Lower leg skin (tissue), 4 donors: ENCODE results near the gene HCN2. TPM values are rescaled to one million over a fixed set of nuclear protein-coding genes. Genes with fewer than 3 reads are reported as not detected.

Source experiments
- DNase-seq, 2 donors: peaks; one replicate each; pipeline ENCODE4 v3.0.0-alpha.2; 2019; ENCODE audit warnings: low spot score in 2 of 2
- H3K4me3 ChIP-seq: fragments of 200-600 bp; sonication (generic); 2 replicates; pipeline ENCODE4 v1.5.1; 2017; ENCODE audit warnings: mild to moderate bottlenecking, low read depth; ENCODE audit not compliant: poor library complexity, severe bottlenecking
- POLR2A ChIP-seq, 2 donors: fragments of 450-650 bp; IDR thresholded peaks; one replicate each; pipeline ENCODE4 v1.6.1; 2016 to 2017; ENCODE audit warnings: antibody characterized with exemption in 2 of 2, mild to moderate bottlenecking in 1 of 2, moderate library complexity in 1 of 2
- WGBS, 2 donors: methylation state at CpG; one replicate each; pipeline ENCODE4 v1.1.5; 2018; 5-methylcytosine and 5-hydroxymethylcytosine counted together
- intact Hi-C: fragments of 100-400 bp; cut with DNase I; formaldehyde crosslinking; loops from one replicate; pipeline ENCODE4 v1.15.0; 2023; ENCODE audit warnings: low total_unique reads
- total RNA-seq, 4 donors: library from RNA; depleted of rRNA; stranded (reverse); fragments of >200 nt; gene quantifications; one replicate each; pipeline ENCODE4 v1.1.0, GENCODE V29; 2016
- TF ChIP-seq, protein P1 (sequence below), 3 donors: fragments of 450-650 bp; IDR thresholded peaks; one replicate each; pipeline ENCODE4 v1.5.1; 2016; ENCODE audit warnings: antibody characterized with exemption in 3 of 3, mild to moderate bottlenecking in 3 of 3, moderate library complexity in 2 of 3

Gene HCN2
- total RNA-seq, 4 donors from 2014 or later = 0.21 to 1.7 (median 1.1) TPM

DNA sequence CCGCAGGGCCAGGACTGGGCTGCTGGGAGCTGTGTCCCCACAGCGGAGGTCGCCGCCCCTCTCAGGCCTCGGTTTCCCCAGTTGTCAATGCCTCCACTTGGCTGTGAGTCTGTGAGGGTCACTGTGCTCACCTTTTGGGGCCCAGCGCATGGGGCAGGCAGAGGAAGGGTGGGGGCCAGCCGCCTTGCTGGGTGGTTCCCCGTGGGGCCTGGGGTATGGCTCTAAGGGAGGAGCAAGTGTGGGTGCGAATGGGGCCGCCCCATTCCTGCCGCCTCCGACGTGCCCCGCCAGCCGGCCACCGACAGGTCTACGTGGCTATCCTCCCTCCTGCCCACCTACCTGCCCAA lies 49.2 kb downstream of the HCN2 start:
- no peak for TF ChIP-seq POLR2A (IDR thresholded peaks at IDR 0.05)
- TF ChIP-seq, protein P1, sequence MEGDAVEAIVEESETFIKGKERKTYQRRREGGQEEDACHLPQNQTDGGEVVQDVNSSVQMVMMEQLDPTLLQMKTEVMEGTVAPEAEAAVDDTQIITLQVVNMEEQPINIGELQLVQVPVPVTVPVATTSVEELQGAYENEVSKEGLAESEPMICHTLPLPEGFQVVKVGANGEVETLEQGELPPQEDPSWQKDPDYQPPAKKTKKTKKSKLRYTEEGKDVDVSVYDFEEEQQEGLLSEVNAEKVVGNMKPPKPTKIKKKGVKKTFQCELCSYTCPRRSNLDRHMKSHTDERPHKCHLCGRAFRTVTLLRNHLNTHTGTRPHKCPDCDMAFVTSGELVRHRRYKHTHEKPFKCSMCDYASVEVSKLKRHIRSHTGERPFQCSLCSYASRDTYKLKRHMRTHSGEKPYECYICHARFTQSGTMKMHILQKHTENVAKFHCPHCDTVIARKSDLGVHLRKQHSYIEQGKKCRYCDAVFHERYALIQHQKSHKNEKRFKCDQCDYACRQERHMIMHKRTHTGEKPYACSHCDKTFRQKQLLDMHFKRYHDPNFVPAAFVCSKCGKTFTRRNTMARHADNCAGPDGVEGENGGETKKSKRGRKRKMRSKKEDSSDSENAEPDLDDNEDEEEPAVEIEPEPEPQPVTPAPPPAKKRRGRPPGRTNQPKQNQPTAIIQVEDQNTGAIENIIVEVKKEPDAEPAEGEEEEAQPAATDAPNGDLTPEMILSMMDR (IDR thresholded peaks at IDR 0.05) = no peak
- 34 to 46% methylated on average over 4 to 16 of the region's 17 CpGs for WGBS, 2 donors
- intact Hi-C loops = no loop called here
- no peak overlapping the region for H3K4me3 ChIP-seq
- DNase-seq = no peak

DNA sequence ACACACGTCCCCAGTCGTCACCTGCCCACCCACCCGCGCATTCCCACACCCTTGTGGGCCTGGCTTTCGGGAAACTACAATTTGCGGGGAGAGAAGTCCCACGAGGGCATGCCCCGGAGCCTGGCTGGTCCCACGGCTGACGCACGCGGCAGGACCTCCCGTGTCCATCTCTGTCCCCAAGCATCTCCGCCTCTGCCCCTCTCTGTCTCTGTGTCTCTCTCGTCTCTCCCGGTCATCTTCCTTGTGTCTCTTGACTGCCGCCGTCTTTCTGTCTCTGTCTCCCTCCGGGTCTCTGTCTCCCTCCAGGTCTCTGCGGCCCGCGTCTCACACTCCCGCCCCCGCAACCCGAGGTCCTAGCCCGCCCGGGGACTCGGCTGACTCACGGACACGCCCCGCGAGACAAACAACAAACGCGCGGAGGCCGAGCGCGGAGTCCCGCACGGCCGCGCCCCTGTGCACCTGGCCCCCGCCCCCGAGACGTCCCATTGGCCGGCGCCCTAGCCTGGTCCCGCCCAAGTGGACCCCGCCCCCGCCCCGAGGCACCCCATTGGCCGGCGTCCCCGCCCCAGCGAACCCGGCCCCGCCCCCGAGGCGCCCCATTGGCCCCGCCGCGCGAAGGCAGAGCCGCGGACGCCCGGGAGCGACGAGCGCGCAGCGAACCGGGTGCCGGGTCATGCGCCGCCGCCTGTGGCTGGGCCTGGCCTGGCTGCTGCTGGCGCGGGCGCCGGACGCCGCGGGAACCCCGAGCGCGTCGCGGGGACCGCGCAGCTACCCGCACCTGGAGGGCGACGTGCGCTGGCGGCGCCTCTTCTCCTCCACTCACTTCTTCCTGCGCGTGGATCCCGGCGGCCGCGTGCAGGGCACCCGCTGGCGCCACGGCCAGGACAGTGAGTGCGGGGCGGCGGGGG lies 49.8 kb downstream of the HCN2 start, which contains the start of gene FGF22:
FGF22 (plus strand) TSS at position 627 of the 908 bp plus-strand sequence; CDS start at position 674, 47 bp downstream.
- peak; percentile 89 to 99 for DNase-seq
- TF ChIP-seq, protein P1 (IDR thresholded peaks at IDR 0.05) = no peak
- TF ChIP-seq POLR2A (IDR thresholded peaks at IDR 0.05) = no peak
- 6 to 13% methylated on average over 38 to 59 of the region's 109 CpGs for WGBS, 2 donors

DNA sequence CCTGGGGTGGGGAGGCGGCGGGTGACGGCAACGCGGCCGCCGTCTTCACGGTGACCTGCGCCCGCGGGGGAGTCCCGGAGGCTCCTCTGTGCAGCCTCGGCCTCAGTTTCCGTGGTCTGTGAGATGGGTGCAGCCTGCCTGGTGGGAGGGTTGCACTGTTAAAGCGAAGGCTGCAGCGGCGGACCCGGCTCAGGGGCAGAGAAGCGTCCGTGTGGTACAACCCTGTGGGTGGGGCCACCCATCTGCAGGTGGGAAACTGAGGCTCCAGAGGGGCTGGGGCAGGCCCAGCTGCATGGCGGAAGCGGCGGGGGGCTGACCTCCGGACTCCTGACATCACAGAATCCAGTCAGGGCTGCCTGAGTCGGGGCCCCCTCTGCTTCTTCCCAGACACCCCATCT lies 50.5 kb downstream of the HCN2 start:
- no peak for DNase-seq
- intact Hi-C loops = no loop called here
- TF ChIP-seq POLR2A (IDR thresholded peaks at IDR 0.05) = no peak
- TF ChIP-seq, protein P1 (IDR thresholded peaks at IDR 0.05) = no peak
- 36 to 58% methylated on average over 9 to 22 of the region's 25 CpGs for whole genome bisulfite sequencing, 2 donors
- H3K4me3 ChIP-seq = no peak overlapping the region

More for the DNA sequence above, 49.8 kb downstream of the HCN2 start, which contains the start of gene FGF22:
- H3K4me3 ChIP-seq = peak within 1 kb of the TSS; percentile 3
- intact Hi-C loops = no loop called here

DNA sequence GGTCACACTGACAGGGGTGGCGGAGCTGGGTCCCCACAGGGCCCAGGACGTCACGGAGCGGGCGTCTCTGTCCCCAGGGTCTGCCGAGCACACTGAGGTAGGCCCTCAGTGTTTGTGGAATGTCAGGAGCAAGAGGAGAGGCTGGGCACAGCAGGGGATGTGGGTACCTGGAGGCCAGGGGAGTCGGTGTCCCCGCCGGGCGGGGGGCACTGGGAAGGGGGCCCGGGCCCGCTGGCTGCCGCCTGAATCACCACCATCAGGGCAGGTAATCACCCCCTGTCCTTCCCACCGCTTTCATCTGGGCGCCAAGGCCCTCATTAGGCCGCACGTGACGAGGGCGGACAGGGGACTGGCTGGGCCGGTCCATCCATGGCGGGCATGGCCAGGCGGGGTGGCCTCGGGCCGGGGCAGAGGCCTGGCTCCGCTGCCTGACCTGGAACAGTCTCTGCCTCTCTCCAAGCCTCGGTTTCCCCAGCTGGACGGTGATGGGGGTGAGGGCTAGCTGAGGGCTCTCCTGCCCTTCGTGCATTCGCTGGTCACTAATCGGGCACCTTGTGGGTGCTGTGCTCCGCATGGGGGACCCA lies 51.0 kb downstream of the HCN2 start:
- 80 to 83% methylated on average over 28 to 30 of the region's 31 CpGs for WGBS, 2 donors
- intact Hi-C loops = no loop called here
- TF ChIP-seq, protein P1 (IDR thresholded peaks at IDR 0.05) = no peak
- no peak for TF ChIP-seq POLR2A (IDR thresholded peaks at IDR 0.05)
- no peak overlapping the region for H3K4me3 ChIP-seq
- no peak for DNase-seq

DNA sequence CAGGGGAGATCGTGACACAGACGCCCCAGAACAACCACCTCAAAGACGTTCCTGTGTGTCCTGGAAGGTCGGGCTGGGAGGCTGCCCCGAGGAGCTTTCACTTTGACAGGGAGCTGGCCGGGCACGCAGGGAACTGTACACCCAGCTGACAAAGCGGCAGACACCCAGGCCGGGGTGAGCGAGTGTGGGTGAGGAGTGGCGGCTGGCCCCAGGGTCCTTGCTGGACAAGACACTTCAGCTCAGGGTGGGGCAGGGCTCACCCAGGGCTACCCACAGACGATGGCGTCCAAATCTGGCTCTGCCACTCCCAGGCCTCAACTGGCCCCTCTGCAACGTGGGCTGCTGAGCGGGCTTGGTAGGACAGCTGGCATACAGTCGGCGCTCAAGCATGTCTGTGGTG lies 52.0 kb downstream of the HCN2 start:
- TF ChIP-seq, protein P1 (IDR thresholded peaks at IDR 0.05) = no peak
- no peak for TF ChIP-seq POLR2A (IDR thresholded peaks at IDR 0.05)
- no peak for DNase-seq
- intact Hi-C loops = no loop called here
- WGBS, 2 donors = 54 to 55% methylated on average over 11 to 17 of the region's 17 CpGs
- H3K4me3 ChIP-seq = no peak overlapping the region
